HepG2 (cell line): ENCODE results near the gene PIEZO2. TPM values are rescaled to one million over a fixed set of nuclear protein-coding genes. Genes with fewer than 3 reads are reported as not detected.

Source experiments
- BCL6 ChIP-seq: IDR thresholded peaks from 2 replicates; pipeline ENCODE4 v1.6.1; 2016; ENCODE audit warnings: missing genetic modification reagents, missing compliant biosample characterization
- BRCA1 ChIP-seq: sonication (generic); formaldehyde crosslinking; IDR thresholded peaks from 2 replicates; pipeline ENCODE4 v1.4.0; 2020; ENCODE audit warnings: missing genetic modification reagents
- FOXA1 ChIP-seq, 2 experiments: fragments of 450-650 bp in 1 of 2; sonication (generic) in 1 of 2; formaldehyde crosslinking in 1 of 2; IDR thresholded peaks; 2 replicates each; pipeline versions ENCODE4 v1.4.0 to v1.6.1; 2016 to 2020; ENCODE audit warnings: missing genetic modification reagents in 1 of 2
- FOXP1 ChIP-seq, 2 experiments: fragments of 450-650 bp in 1 of 2; IDR thresholded peaks; 2 replicates each; pipeline ENCODE4 v1.6.1; 2017 to 2018; ENCODE audit warnings: antibody characterized with exemption in 1 of 2
- GATAD2A ChIP-seq: IDR thresholded peaks from 2 replicates; pipeline ENCODE4 v1.6.1; 2016
- HMG20A ChIP-seq: IDR thresholded peaks from 2 replicates; pipeline ENCODE4 v1.6.1; 2016; ENCODE audit warnings: borderline replicate concordance
- IKZF1 ChIP-seq: fragments of 450-650 bp; IDR thresholded peaks from 2 replicates; pipeline ENCODE4 v1.7.1; 2016
- JDP2 ChIP-seq: sonication (generic); formaldehyde crosslinking; IDR thresholded peaks from 2 replicates; pipeline ENCODE4 v1.8.1; 2022; ENCODE audit warnings: missing genetic modification reagents, borderline replicate concordance
- MED1 ChIP-seq: sonication (generic); formaldehyde crosslinking; IDR thresholded peaks from 2 replicates; pipeline ENCODE4 v1.4.0; 2020; ENCODE audit warnings: missing genetic modification reagents
- NCOA2 ChIP-seq: sonication (generic); formaldehyde crosslinking; IDR thresholded peaks from 2 replicates; pipeline ENCODE4 v1.8.0; 2022; ENCODE audit warnings: inconsistent platforms
- NFE2L1 ChIP-seq: sonication (generic); formaldehyde crosslinking; IDR thresholded peaks from 2 replicates; pipeline ENCODE4 v1.4.0; 2020; ENCODE audit warnings: missing genetic modification reagents, mild to moderate bottlenecking, borderline replicate concordance
- NFIC ChIP-seq: IDR thresholded peaks from 2 replicates; pipeline ENCODE4 v1.6.1; 2012; ENCODE audit warnings: mild to moderate bottlenecking, low read length, inconsistent platforms
- RXRB ChIP-seq: IDR thresholded peaks from 2 replicates; pipeline ENCODE4 v1.6.1; 2016; ENCODE audit warnings: borderline replicate concordance, missing genetic modification reagents, missing compliant biosample characterization
- SAP130 ChIP-seq: IDR thresholded peaks from 2 replicates; pipeline ENCODE4 v1.6.1; 2016; ENCODE audit warnings: low read depth
- TMF1 ChIP-seq: sonication (generic); formaldehyde crosslinking; IDR thresholded peaks from 2 replicates; pipeline ENCODE4 v1.8.1; 2022; ENCODE audit warnings: low read depth, missing genetic modification reagents
- ZFP90 ChIP-seq: sonication (generic); formaldehyde crosslinking; IDR thresholded peaks from 2 replicates; pipeline ENCODE4 v1.8.0; 2022; ENCODE audit warnings: missing genetic modification reagents, mild to moderate bottlenecking, inconsistent platforms, borderline replicate concordance
- ZNF44 ChIP-seq: sonication (generic); formaldehyde crosslinking; IDR thresholded peaks from 2 replicates; pipeline ENCODE4 v1.5.1; 2020; ENCODE audit warnings: mild to moderate bottlenecking, missing genetic modification reagents
- ZNF510 ChIP-seq: sonication (generic); formaldehyde crosslinking; IDR thresholded peaks from 2 replicates; pipeline ENCODE4 v1.4.0; 2020; ENCODE audit warnings: low read depth, mild to moderate bottlenecking, missing genetic modification reagents
- ZNF660 ChIP-seq: sonication (generic); formaldehyde crosslinking; IDR thresholded peaks from 2 replicates; pipeline ENCODE4 v1.5.1; 2020; ENCODE audit warnings: mild to moderate bottlenecking, low read depth, missing genetic modification reagents, borderline replicate concordance
- polyA plus RNA-seq, 8 experiments: library from polyadenylated mRNA; depleted of rRNA in 3 of 8; stranded (reverse) in 7 of 8; unstranded in 1 of 8; fragments of >200 nt; fragmentation: Illumina TruSeq in 4 of 8; extraction: Trizol in 4 of 8; gene quantifications; 2 replicates each; pipeline versions ENCODE4 v1.2.1 to v1.2.3, GENCODE V29; 2011 to 2016; ENCODE audit warnings: low read depth in 4 of 8, missing spikeins in 1 of 8, mixed read lengths in 1 of 8; ENCODE audit not compliant: insufficient read depth in 1 of 8
- total RNA-seq, 5 experiments: library from RNA; depleted of rRNA; stranded (reverse); fragments of >200 nt; fragmentation: Illumina TruSeq; extraction: Trizol; gene quantifications; 2 replicates each; pipeline ENCODE4 v1.2.3, GENCODE V29; 2016; ENCODE audit warnings: low read depth in 1 of 5
- TF ChIP-seq, protein P1 (sequence below): sonication (generic); formaldehyde crosslinking; IDR thresholded peaks from 2 replicates; pipeline ENCODE4 v1.4.0; 2020; ENCODE audit warnings: missing genetic modification reagents, borderline replicate concordance
- TF ChIP-seq, protein P2 (sequence below): sonication (generic); formaldehyde crosslinking; IDR thresholded peaks from 2 replicates; pipeline ENCODE4 v1.4.0; 2020; ENCODE audit warnings: missing genetic modification reagents
- TF ChIP-seq, protein P3 (sequence below): IDR thresholded peaks from 2 replicates; pipeline ENCODE4 v1.6.1; 2016; ENCODE audit warnings: missing genetic modification reagents, missing compliant biosample characterization

PIEZO2 gene
- total and polyA plus RNA-seq, 2 of the 13 experiments (the other 11 are each of a cell fraction or from before 2014, with no cell fraction given), result 15.2 to 27.2 TPM

DNA sequence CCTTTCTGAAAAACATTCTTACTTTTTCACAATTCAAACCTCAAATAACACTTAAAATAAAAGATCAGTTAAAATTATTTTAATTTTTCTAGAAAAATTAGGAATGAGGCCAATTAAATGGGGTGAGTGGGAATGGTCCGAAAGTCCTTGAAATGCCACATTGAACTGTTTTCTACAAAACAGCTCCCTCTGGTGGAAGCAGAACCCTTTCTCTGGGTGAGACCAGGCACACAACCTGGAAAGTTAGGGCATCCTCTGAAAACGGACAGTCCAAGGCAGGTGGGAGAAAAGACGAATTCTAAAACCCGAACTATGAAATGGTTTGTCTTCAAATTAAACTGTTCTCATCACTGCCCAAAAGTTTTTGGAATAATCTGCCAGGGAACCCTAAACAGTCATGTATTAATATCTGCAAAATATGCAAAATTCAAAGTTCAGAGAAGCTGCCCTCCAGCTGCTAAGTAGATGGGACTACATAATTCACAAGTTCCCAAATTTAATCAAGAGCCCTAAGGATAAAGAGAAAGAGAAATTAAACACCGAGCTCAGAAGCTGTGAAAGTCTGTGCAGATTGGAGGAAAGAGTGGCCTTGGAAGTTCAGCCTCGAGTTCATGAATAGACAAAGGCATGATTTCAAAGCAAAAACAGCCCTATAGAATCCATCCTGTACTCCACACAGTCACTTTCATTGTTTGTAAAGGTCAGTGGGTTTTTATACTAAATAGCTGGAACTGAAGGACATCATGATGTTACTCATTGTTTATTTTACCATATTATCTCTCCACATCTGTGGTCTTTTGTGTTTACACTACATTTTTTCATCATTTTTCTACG is 108.3 kb downstream of the PIEZO2 start (continued):
- TF ChIP-seq, protein P1, sequence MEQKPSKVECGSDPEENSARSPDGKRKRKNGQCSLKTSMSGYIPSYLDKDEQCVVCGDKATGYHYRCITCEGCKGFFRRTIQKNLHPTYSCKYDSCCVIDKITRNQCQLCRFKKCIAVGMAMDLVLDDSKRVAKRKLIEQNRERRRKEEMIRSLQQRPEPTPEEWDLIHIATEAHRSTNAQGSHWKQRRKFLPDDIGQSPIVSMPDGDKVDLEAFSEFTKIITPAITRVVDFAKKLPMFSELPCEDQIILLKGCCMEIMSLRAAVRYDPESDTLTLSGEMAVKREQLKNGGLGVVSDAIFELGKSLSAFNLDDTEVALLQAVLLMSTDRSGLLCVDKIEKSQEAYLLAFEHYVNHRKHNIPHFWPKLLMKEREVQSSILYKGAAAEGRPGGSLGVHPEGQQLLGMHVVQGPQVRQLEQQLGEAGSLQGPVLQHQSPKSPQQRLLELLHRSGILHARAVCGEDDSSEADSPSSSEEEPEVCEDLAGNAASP (CRISPR knock-in tag), result peak; percentile 24; the same call in 1 of the 2 replicates
- TF ChIP-seq, protein P2, sequence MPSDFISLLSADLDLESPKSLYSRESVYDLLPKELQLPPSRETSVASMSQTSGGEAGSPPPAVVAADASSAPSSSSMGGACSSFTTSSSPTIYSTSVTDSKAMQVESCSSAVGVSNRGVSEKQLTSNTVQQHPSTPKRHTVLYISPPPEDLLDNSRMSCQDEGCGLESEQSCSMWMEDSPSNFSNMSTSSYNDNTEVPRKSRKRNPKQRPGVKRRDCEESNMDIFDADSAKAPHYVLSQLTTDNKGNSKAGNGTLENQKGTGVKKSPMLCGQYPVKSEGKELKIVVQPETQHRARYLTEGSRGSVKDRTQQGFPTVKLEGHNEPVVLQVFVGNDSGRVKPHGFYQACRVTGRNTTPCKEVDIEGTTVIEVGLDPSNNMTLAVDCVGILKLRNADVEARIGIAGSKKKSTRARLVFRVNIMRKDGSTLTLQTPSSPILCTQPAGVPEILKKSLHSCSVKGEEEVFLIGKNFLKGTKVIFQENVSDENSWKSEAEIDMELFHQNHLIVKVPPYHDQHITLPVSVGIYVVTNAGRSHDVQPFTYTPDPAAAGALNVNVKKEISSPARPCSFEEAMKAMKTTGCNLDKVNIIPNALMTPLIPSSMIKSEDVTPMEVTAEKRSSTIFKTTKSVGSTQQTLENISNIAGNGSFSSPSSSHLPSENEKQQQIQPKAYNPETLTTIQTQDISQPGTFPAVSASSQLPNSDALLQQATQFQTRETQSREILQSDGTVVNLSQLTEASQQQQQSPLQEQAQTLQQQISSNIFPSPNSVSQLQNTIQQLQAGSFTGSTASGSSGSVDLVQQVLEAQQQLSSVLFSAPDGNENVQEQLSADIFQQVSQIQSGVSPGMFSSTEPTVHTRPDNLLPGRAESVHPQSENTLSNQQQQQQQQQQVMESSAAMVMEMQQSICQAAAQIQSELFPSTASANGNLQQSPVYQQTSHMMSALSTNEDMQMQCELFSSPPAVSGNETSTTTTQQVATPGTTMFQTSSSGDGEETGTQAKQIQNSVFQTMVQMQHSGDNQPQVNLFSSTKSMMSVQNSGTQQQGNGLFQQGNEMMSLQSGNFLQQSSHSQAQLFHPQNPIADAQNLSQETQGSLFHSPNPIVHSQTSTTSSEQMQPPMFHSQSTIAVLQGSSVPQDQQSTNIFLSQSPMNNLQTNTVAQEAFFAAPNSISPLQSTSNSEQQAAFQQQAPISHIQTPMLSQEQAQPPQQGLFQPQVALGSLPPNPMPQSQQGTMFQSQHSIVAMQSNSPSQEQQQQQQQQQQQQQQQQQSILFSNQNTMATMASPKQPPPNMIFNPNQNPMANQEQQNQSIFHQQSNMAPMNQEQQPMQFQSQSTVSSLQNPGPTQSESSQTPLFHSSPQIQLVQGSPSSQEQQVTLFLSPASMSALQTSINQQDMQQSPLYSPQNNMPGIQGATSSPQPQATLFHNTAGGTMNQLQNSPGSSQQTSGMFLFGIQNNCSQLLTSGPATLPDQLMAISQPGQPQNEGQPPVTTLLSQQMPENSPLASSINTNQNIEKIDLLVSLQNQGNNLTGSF (CRISPR knock-in tag), result no peak
- TF ChIP-seq, protein P3, sequence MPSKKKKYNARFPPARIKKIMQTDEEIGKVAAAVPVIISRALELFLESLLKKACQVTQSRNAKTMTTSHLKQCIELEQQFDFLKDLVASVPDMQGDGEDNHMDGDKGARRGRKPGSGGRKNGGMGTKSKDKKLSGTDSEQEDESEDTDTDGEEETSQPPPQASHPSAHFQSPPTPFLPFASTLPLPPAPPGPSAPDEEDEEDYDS (CRISPR knock-in tag), result peak; percentile 33; the same call in 1 of the 2 replicates
- peak; percentile 61; the same call in 1 of the 2 replicates for TF ChIP-seq HMG20A (CRISPR knock-in tag)
- no peak for TF ChIP-seq NFE2L1 (CRISPR knock-in tag)
- TF ChIP-seq RXRB (CRISPR knock-in tag), result peak; percentile 59; the same call in 1 of the 2 replicates
- no peak for TF ChIP-seq ZFP90 (CRISPR knock-in tag)
- no peak for TF ChIP-seq TMF1 (CRISPR knock-in tag)
- TF ChIP-seq FOXP1 (IDR thresholded peaks at IDR 0.05), result no peak
- TF ChIP-seq FOXP1 (CRISPR knock-in tag; IDR thresholded peaks at IDR 0.05), result peak; percentile 65; the same call in 1 of the 2 replicates
- TF ChIP-seq BCL6 (CRISPR knock-in tag), result peak; percentile 62; the same call in 1 of the 2 replicates
- no peak for TF ChIP-seq ZNF44 (CRISPR knock-in tag)
- TF ChIP-seq MED1 (CRISPR knock-in tag), result peak; percentile 46
- peak; percentile 75 for TF ChIP-seq NCOA2 (CRISPR knock-in tag)
- TF ChIP-seq NFIC, result peak; percentile 22; the same call in 1 of the 2 replicates
- TF ChIP-seq FOXA1 (IDR thresholded peaks at IDR 0.05), result no peak; the same call in 1 of the 2 replicates
- TF ChIP-seq FOXA1 (CRISPR knock-in tag; IDR thresholded peaks at IDR 0.05), result peak; percentile 77
- TF ChIP-seq GATAD2A (CRISPR knock-in tag), result peak; percentile 59
- TF ChIP-seq IKZF1, result no peak
- no peak for TF ChIP-seq ZNF510 (CRISPR knock-in tag)
- TF ChIP-seq SAP130 (CRISPR knock-in tag), result peak; percentile 41
- TF ChIP-seq ZNF660 (CRISPR knock-in tag), result no peak
- no peak for TF ChIP-seq JDP2
- peak; percentile 42; the same call in 1 of the 2 replicates for TF ChIP-seq BRCA1 (CRISPR knock-in tag)
